Measurements from ENCODE around the gene GTF3C1.
"Not testable (repeated sequence)": the region's sequence is repeated elsewhere in the genome, so short reads cannot be mapped to it uniquely, and the experiment has no call there.

- not testable (repeated sequence) for TF ChIP-seq CTCF, POLR2A (IDR thresholded peaks at IDR 0.05)
Measured at GRCh38 chr16:27570986-27571385, 21.3 kb upstream of the GTF3C1 start.
